Peyer's patch (tissue), 4 donors: ENCODE data around the gene CCNH.

ENCODE experiments used
- POLR2A ChIP-seq, 2 donors: fragments of 450-650 bp; IDR thresholded peaks; one replicate each; pipeline ENCODE4 v1.5.1; 2017; ENCODE audit warnings: antibody characterized with exemption in 2 of 2, mild to moderate bottlenecking in 2 of 2, moderate library complexity in 2 of 2
- TF ChIP-seq, protein P1 (sequence below), 6 experiments: fragments of 450-650 bp in 4 of 6; fragments of 200-600 bp in 2 of 6; sonication (generic) in 1 of 6; IDR thresholded peaks; one replicate each; pipeline ENCODE4 v1.5.1; 2017 to 2019; ENCODE audit warnings: antibody characterized with exemption in 6 of 6, mild to moderate bottlenecking in 3 of 6, moderate library complexity in 1 of 6

DNA sequence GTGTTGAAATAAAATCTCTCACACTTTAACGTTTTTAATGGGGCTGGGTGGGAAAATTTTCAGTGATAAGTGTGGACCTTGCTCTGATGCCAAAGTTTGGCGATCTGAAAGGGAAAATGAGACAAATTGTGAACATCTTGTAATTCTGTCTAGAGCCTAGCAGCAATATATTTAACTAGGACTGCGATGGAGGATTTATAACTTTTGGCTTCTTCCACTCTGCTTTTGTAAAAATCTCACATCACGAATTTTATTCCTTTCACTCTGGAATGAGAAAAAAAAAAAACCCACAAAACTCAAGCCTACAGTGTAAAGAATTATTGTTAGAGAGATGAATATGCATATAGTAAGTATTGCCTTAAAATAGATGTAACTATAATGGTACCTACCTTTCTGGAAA is 19.9 kb downstream of the CCNH start:
- no peak for TF ChIP-seq POLR2A (IDR thresholded peaks at IDR 0.05)
- TF ChIP-seq, protein P1, sequence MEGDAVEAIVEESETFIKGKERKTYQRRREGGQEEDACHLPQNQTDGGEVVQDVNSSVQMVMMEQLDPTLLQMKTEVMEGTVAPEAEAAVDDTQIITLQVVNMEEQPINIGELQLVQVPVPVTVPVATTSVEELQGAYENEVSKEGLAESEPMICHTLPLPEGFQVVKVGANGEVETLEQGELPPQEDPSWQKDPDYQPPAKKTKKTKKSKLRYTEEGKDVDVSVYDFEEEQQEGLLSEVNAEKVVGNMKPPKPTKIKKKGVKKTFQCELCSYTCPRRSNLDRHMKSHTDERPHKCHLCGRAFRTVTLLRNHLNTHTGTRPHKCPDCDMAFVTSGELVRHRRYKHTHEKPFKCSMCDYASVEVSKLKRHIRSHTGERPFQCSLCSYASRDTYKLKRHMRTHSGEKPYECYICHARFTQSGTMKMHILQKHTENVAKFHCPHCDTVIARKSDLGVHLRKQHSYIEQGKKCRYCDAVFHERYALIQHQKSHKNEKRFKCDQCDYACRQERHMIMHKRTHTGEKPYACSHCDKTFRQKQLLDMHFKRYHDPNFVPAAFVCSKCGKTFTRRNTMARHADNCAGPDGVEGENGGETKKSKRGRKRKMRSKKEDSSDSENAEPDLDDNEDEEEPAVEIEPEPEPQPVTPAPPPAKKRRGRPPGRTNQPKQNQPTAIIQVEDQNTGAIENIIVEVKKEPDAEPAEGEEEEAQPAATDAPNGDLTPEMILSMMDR (IDR thresholded peaks at IDR 0.05): no peak
